ENCODE measurements around the gene CPNE6.
A peak's percentile ranks its signal among the peaks of the same experiment; 100 is the strongest.

The CPNE6 gene

GRCh38 chr14:24070285-24071143, 848 bp upstream of the CPNE6 start:
- DNase-seq: no peak

DNA sequence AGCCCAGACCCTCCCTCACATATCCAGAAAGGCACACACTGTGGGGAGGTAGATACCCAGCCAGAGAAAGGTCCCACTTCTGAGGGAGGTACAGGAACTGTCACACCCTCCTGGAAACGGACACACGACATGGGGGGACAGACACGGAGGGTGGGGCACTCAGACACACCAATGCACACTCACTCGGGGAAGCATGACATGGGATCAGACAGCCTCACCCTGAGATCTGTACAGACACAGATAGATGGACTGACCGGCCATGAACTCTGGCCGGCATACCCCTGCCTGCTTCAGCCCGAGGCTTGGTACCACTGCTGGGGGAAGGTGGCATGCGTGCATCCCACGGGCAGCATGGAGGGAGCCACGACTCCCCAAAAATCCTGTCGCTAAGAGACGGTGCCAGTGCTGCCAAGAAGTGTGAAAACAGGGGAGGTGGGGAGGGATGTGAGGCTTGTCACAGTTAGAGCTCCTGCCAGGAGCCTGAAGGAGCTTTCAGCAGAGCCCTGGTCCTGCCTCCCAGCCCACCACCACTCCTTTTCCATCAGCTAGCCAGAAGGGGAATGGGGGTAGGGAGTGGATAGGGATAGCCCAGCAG, 571 bp downstream of the CPNE6 start:
- DNase-seq: no peak

DNA sequence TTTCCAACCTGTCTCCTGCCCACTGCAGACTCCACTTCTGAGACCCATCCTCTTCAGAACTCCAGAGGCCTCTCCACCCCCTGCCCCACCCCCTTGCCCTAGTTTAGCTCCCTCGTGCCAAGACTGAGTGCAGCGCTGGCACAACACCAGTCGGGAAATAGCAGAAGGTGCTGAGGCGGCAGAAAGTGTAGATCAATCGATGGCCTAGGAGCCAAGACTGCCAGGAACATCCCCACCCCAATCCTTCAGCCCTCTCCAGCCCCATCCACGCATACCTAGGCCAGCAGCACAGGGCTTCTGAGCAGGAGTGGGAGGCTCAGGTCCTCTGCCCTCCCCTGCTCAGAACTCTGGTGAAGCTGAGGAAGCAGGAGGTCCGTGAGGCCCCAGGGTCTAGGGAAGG, 1.1 kb downstream of the CPNE6 start:
- no peak for DNase-seq

DNA sequence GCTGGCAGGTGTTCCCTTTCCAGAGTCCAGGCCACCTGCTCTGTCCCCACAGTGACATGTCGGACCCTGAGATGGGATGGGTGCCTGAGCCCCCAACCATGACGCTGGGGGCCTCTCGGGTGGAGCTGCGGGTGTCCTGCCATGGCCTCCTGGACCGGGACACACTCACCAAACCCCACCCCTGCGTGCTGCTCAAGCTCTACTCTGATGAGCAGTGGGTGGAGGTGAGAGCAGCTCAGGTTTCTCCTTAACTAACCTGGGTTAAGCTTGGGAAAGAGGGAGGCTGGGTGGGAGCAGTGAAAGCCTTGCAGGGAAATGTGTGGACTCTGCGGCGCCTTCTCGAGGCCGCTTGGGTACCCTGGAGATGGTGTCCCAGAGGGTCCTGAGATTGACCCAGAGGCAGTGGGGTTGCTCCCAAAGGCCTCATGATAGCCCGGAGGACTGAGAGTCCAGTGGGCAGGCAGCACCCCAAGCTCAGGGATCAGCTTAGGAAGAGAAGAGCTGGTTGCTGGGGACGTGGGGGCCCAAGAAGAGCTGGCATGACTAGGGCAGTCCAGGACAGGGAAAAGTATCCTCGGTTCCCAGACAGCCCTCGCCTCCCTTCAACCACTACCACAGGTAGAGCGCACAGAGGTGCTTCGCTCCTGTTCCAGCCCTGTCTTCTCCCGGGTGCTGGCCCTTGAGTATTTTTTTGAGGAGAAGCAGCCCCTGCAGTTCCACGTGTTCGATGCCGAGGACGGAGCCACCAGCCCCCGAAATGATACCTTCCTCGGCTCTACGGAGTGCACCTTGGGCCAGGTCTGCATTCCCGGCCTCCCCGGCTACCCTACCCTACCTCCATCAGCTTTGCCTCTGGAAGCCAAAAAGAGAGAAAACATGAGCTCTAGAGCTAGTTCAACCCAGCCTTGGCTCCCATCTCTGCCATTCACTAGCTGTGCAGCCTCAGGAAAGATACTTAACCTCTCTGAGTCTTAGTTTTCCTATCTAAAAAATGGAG, 1.8 kb downstream of the CPNE6 start:
- DNase-seq: no peak

DNA sequence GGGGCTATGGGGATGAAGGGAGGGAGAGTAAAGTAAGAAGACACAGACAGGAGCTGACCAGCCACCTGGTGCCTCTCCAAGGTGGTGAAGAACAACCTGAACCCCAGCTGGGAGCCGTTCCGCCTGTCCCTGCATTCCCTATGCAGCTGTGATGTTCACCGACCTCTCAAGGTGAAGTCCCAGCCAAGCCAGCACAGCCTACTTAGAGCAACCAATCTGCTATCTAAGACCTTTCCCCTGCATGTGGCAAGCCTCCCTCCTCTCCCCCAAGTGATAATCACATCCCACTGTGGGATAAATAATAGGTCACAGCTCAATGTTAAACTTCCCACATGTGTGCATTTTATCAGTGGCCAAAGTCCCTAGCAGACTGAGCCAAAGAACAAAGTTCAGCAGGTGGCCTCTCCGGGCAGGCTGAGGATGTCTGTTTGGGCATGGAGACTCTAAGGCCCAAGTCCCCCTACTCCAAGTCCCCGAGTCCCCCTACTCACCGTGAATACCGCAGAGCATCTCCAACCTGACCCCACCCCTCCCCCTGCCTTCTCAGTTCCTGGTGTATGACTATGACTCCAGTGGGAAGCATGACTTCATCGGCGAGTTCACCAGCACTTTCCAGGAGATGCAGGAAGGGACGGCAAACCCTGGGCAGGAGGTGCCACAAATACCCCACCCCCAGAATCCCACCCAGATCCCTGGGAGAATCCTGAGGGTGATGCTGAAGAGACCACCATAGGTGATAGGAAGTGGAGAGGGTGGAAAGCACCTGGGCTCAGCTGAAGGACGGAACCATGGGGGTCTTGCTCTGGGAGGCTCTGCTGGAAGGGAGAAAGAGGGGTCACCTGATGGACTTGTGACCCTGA, 3.5 kb downstream of the CPNE6 start:
- DNase-seq: no peak

- DNase-seq: no peak
Observed at GRCh38 chr14:24075485-24076301, 4.3 kb downstream of the CPNE6 start.

GRCh38 chr14:24076302-24076601, 4.9 kb downstream of the CPNE6 start:
- no peak for DNase-seq

- no peak for DNase-seq
Observed at GRCh38 chr14:24077086-24077485, 5.7 kb downstream of the CPNE6 start.

- no peak for DNase-seq
Observed at GRCh38 chr14:24078146-24078545, 6.8 kb downstream of the CPNE6 start.

DNA sequence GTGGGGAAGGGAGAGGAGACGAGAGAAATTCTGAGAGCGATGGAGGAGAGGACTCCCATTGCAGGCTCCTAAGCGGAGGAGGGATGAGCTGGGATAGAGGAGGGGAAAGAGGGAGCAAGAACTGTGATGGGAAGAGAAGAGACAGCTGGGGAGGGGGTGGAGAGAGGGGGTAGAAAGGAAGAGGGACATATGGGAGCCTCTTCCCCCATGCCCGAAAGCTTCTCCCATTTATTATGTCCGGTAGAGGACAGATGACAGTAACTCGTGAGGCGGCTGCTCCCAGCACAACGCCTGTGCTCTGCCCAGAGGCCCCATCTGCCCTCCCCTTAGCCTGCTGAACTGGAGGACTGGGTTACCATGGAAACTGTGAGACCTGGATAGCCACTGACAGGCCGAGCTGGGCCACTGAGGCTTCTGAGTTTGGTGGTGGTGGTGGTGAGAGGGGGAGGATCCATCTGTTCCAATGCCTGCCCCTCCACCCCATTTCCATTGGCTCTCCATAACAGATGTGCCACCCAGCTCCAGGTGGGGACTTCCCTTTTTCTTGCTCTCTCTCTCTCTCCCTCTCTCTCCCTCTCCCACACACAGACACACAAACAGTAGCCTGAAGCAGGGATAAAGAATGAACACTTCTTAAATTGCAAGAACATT, 8.3 kb downstream of the CPNE6 start:
- no peak for DNase-seq

- no peak for DNase-seq
Observed at GRCh38 chr14:24080142-24080530, 8.8 kb downstream of the CPNE6 start.

GRCh38 chr14:24080888-24081738, 9.8 kb downstream of the CPNE6 start:
- peak; percentile 63 to 64 for DNase-seq

DNA sequence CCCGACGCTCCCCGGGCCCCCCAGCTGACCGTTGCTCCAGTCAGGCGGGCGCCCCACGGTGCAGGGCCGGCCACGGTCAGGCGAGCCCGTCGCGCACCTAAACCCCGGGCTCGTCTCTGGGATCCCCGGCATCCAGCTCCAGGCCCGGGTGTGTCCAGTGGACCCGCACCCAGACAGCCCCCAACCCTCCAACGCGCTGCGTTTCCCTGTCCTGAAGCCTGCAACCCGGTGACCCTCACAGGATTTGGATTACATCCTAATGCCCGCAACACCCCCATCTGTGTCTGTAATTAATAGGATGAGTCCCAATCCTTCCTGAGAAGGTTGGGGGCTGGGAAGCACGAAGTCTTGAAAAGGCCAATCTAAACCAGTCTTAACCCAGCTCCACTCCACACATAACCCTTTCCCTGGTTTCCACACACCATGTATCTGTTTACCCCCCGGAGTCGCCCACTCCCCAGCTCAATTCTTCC, 10.4 kb downstream of the CPNE6 start:
- no peak for DNase-seq

GRCh38 chr14:24082411-24083080, 11.2 kb downstream of the CPNE6 start:
- DNase-seq: no peak

GRCh38 chr14:24083462-24083861, 12.1 kb downstream of the CPNE6 start:
- DNase-seq: no peak

DNA sequence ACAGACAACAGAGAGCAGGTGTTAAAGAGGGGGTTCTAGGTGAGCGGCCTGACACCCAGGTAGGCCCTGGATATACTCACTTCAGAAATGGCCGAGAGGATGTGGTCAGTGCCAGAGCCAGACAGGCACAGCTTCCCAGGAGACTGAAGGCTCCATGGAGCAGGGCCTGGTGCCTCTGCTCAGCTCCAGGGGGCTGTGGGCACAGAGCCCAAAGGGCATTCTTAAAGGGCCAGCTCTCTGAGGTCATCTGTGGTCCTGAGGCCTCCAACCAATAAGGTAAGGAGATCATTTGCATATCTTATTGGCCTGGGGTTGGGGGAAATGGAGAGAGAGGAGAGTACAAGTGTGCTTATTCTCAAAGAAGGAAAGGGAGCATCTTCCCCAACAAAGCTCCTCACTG, 13.1 kb downstream of the CPNE6 start:
- no peak for DNase-seq

DNA sequence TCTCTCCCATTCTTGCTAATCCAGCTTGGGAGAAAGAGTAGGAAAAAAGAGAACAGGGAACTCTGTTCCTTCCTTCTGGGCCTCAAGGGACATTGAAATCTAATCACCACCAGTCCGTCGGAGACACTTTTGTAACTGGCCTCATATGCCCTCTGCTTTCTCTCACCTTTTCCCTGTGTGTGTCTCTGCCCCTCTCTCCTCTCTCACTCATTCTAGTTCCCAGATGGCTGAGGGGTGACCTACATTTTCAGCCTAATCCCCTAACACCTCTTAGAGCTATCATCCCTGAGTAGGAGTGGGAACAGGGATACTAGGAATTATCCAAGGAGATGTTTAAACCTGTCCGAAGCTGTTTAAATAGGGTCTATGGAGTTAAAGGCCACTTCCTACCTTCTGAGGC, 13.9 kb downstream of the CPNE6 start:
- no peak for DNase-seq

DNA sequence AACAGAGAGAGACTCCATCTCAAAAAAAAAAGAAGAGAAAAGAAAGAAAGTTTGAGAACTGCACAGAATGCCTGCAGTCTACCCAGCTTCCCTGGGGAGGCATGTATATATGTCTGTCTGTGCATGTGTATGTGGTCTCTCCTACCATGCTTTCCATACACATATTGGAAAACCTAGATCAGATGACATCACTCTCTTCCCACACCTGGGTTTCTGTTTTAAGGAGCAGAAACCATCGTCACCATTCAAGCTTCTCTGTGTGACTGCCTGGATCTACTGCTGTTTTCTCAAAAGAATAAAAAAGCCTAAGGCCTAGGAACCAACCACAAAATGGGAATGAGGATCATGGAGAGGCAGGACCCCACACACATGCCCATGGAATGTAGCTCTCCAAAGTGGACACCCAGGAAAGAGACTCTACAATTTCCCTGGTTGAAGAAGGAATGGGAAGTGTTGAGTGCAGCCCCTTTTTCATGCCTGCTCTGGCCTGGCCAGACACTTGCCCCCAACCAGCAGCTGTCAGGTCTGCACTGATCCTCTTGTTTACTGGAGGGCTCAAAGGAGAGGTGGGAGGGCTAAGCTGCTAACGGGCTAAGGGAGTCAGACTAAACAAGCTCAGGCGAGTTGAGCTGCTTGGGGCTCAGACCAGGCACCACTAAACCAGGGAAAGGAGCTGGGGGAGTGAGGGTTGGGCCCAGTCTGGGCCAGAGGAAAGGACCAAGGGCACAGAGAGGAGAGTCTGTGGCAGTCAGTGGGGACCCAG, 15.0 kb downstream of the CPNE6 start:
- DNase-seq: no peak

GRCh38 chr14:24087004-24087403, 15.6 kb downstream of the CPNE6 start:
- DNase-seq: no peak

All from stimulated activated CD4-positive, alpha-beta T cell treated with anti-CD3 and anti-CD28 coated beads, Interleukin-4, amount 100 ng/mL, for 4 hours (primary cell).